KBM-7 (cell line): ENCODE data around the gene KY.
A peak's percentile ranks its signal among the peaks of the same experiment; 100 is the strongest.

Source experiments
- DNase-seq: peaks from one replicate; pipeline ENCODE4 v3.0.0-alpha.2; 2015
- in situ Hi-C: fragments of 300-500 bp; cut with MboI; formaldehyde crosslinking; loops from 2 replicates; pipeline ENCODE4 v1.14.3; 2020; ENCODE audit warnings: low sequenced_read_pairs, low pct_unique_long_range_greater_than_20kb, mixed read lengths

KY gene

GRCh38 chr3:134651347-134652041 lies 672 bp upstream of the KY start:
- in situ Hi-C loops = no loop called here
- DNase-seq = no peak

- in situ Hi-C loops = no loop called here
- no peak for DNase-seq
Observed at GRCh38 chr3:134649106-134649705, 1.6 kb downstream of the KY start.

DNA sequence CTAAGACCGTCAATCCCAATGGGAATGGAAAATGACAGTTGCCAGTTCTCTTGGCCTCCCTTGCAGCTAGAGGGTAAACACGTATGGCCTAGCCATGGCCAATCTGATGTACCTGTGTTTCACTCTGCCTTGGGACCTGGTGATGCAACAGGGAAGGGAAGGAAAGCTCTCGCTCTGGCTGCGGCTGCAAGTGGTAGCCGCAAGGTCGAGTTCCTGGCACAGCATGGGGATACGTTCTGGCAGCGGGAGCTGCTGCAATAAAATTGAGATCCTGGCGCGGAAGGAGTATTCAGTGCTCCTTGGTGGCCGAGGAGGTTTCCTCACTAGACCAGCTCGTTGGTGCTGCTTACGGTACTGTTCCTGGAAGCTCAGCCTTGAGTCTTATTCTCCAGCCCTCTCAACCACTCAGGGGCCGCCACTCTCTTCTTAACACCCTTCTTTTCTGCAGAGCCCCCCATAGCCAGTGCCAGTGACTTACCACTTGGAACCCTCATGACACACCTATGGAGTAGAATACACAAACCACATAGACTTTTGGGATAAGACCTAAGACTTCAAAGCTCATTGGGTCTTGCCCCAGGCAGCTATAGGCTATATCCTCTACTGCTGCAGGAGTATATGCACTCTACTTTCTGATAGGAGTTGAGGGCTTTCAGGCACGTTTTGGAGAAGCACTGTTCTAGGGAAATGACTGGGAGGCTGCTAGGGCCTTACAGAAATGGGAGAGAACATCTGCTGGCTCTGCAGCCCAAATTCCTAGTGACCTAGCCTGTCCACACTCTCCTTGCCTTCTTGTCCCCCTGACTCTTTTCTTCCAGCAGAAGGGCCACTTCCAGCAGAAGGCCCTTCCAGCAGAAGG lies 2.7 kb downstream of the KY start:
- in situ Hi-C loops = no loop called here
- no peak for DNase-seq

- no peak for DNase-seq
- in situ Hi-C loops = no loop called here
Observed at GRCh38 chr3:134646086-134646485, 4.7 kb downstream of the KY start.

GRCh38 chr3:134645515-134645914 lies 5.3 kb downstream of the KY start:
- DNase-seq = no peak
- in situ Hi-C loops = no loop called here

- in situ Hi-C loops = no loop called here
Observed at GRCh38 chr3:134644731-134645514, 5.9 kb downstream of the KY start.

DNA sequence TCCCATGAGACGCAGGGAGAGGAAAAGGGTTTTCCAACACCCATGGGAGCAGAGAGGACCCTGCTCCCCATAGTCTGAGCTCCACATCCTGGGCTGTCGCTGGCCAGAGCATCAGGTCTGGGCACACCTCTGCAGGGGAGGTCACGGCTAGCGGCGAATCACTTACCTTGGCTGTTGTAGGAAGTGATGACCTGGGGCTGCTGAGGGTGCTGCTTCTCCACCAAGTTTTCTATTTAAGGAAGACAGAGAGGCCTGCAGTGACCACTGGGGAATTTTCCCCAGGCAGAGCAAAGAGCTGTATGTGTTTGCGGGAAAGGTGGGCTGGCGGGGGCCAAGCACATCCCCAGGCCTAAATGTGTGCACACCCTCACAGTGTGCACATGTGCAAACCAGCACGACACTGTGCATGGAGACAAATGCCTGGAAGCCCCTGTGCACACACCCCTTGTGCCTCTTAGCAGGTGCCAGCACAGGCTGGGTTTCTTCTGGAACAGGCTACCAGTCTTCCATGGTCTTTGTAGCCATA lies 7.6 kb downstream of the KY start:
- in situ Hi-C loops = no loop called here
- DNase-seq = no peak

More at GRCh38 chr3:134644731-134645514, 5.9 kb downstream of the KY start:
- no peak for DNase-seq

GRCh38 chr3:134642445-134643149 lies 8.2 kb downstream of the KY start:
- no peak for DNase-seq
- in situ Hi-C loops = no loop called here

GRCh38 chr3:134641671-134642300 lies 9.0 kb downstream of the KY start:
- no peak for DNase-seq
- in situ Hi-C loops = no loop called here

DNA sequence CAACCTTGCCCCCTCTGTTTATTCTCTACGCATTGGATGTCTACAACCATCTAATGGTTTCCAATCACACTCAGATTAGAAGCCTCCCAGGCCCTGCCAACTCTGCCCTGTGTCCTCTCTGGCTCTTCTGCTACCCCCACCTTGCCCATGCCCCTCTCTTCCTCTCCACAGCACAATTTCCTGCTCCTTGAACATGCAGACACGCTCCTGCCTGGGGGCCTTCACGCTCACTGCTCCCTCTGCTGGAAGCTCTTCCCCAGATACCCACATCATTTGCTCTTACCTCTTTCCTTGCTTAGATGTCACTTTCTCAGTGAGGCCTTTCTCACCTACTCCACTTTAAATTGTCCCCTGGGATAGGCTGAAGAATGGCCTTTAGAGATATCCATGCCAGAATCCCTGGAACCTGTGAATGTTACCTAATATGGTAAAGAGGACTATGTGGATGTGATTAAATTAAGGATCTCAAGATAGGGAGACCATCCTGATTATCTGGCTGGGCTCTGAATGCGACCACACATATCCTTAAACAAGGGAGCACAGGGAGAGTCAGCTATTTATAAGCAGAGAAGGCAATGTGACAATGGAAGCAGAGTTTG lies 9.9 kb downstream of the KY start:
- in situ Hi-C loops = no loop called here
- peak; percentile 85 for DNase-seq

DNA sequence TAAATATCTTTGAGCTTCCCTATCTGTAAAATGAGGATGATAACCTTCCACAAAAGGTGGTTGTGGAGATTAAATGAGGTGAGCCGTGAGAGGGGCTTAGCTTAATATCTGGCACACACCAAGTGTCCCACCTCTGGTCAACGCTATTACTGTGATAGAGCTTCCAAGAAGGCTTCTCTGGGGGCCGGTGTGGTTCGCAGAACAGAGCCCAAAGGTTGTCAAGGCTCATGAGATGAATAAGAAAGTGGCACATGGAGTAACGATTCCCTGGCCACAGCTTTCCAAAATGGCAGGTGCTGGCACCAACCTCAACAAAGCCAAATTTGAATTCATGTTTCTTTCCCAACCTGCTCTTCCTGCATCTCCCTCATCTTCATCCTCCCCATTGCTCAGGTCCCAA lies 10.4 kb downstream of the KY start:
- in situ Hi-C loops = no loop called here
- DNase-seq = no peak

GRCh38 chr3:134638385-134639030 lies 12.3 kb downstream of the KY start:
- in situ Hi-C loops = no loop called here
- no peak for DNase-seq

GRCh38 chr3:134636406-134636805 lies 14.4 kb downstream of the KY start:
- no peak for DNase-seq
- in situ Hi-C loops = no loop called here

DNA sequence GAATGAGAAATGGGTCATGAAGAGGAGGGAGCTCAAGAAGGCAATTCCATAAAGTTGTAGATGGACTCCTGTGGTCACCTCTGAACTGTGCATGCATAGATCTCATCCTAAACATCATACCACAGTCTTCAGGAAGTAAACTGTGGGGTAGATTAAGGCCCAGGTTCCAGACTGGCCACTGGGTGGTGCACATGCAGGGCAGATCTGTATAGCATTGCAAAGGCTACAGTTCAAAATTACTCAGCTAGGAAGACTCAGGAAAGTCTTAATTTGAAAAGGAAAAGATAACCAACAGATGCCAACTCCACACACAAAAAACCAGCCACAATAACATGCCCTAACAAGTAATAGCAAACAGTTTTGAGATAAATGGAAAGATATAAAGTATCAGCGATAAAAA lies 20.3 kb downstream of the KY start:
- no peak for DNase-seq
- in situ Hi-C loops = no loop called here

- DNase-seq = no peak
Observed at GRCh38 chr3:134628884-134629283, 21.9 kb downstream of the KY start.

GRCh38 chr3:134627831-134628230 lies 23.0 kb downstream of the KY start:
- in situ Hi-C loops = no loop called here
- DNase-seq = no peak

More at GRCh38 chr3:134628884-134629283, 21.9 kb downstream of the KY start:
- in situ Hi-C loops = no loop called here
